KMS-11 (cell line): ENCODE results near the gene NPFFR2.
"Not testable (repeated sequence)": the region's sequence is repeated elsewhere in the genome, so short reads cannot be mapped to it uniquely, and the experiment has no call there.

ENCODE experiments used
- H2AFZ ChIP-seq: fragments of 200-600 bp; sonication (generic); 2 replicates; pipeline ENCODE4 v1.6.1; 2016; ENCODE audit warnings: antibody characterized with exemption, mixed run types, low read depth
- H3K27ac ChIP-seq: fragments of 200-600 bp; sonication (generic); 2 replicates; pipeline ENCODE4 v1.6.1; 2016; ENCODE audit warnings: mild to moderate bottlenecking, mixed run types
- H3K27me3 ChIP-seq: fragments of 200-600 bp; sonication (generic); 2 replicates; pipeline ENCODE4 v1.6.1; 2017; ENCODE audit warnings: mild to moderate bottlenecking, low read depth, mixed run types, moderate library complexity; ENCODE audit not compliant: insufficient read depth
- H3K36me3 ChIP-seq: fragments of 200-600 bp; sonication (generic); 2 replicates; pipeline ENCODE4 v1.6.1; 2017; ENCODE audit warnings: mild to moderate bottlenecking, mixed run types; ENCODE audit not compliant: insufficient read depth
- H3K4me1 ChIP-seq: fragments of 200-600 bp; sonication (generic); 2 replicates; pipeline ENCODE4 v1.6.1; 2016; ENCODE audit warnings: mild to moderate bottlenecking, low read depth, mixed run types; ENCODE audit not compliant: poor library complexity, severe bottlenecking
- H3K4me2 ChIP-seq: fragments of 200-600 bp; sonication (generic); 2 replicates; pipeline ENCODE4 v1.7.0; 2016; ENCODE audit warnings: mild to moderate bottlenecking, mixed run types
- H3K4me3 ChIP-seq: fragments of 200-600 bp; sonication (generic); IDR thresholded peaks from 2 replicates; pipeline ENCODE4 v1.6.1; 2017; ENCODE audit warnings: low read depth, low read length, mixed read lengths; ENCODE audit not compliant: insufficient read depth
- H3K79me2 ChIP-seq: fragments of 200-600 bp; sonication (generic); 2 replicates; pipeline ENCODE4 v1.6.1; 2016; ENCODE audit warnings: low read depth, mixed run types; ENCODE audit not compliant: insufficient read depth
- H3K9ac ChIP-seq: fragments of 200-600 bp; sonication (generic); 2 replicates; pipeline ENCODE4 v1.6.1; 2016; ENCODE audit warnings: mild to moderate bottlenecking, mixed run types
- H4K20me1 ChIP-seq: fragments of 200-600 bp; sonication (generic); 2 replicates; pipeline ENCODE4 v1.6.1; 2016; ENCODE audit warnings: mild to moderate bottlenecking, mixed run types; ENCODE audit not compliant: insufficient read depth
- TF ChIP-seq, protein P1 (sequence below): fragments of 200-600 bp; sonication (generic); conservative IDR thresholded peaks from 2 replicates; pipeline ENCODE4 v1.6.1; 2017; ENCODE audit warnings: low read depth, mild to moderate bottlenecking, antibody characterized with exemption, low read length, moderate library complexity, mixed read lengths

Gene NPFFR2

DNA sequence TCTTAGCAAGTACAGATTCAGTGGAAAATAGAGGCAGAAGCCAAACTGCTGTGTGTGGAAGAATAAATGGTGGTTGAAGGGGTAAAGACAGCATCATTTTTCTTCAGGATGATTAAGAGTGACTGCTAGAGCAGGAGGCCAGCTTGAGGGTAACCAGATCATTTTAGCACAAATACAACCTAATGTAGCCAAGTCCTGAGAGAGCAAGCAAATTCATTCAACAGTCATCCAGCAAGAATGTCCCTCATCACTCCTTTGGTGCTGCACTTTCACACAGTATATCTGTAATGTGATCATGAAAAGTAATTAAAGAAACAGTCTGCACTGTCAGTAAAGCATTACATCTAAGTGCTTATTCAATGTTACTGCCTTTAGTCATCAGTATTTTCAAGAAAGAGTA, 44.8 kb downstream of the NPFFR2 start:
- no peaks in the 10 kb centered on the region for H3K79me2 ChIP-seq
- H2AFZ ChIP-seq: no peak overlapping the region

DNA sequence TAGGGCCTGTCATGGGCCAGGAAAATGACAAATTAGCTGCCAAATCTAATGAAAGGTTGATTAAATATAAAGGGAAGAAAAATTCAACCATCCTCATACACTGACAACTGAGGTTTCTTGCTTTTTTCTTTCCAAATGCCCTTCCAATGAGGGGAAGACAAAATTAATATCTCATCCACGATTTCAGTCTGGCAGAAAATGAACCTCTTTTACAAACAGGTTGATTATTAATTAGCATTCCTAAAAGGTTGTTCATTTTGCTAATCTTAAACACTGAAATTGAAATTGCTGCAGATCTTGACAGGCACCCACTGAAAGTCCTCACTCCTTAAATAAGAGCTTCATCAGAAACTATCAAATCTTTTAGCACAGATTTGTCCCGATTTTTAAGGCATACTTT, 45.5 kb downstream of the NPFFR2 start:
- no peaks in the 10 kb centered on the region for H3K79me2 ChIP-seq
- no peaks in the 10 kb centered on the region for H3K27me3 ChIP-seq
- H3K4me1 ChIP-seq: no peaks in the 10 kb centered on the region
- no peaks in the 10 kb centered on the region for H4K20me1 ChIP-seq
- no peak overlapping the region for H3K4me3 ChIP-seq
- H3K9ac ChIP-seq: no peak overlapping the region
- H3K36me3 ChIP-seq: no peaks in the 10 kb centered on the region
- no peak overlapping the region for H3K27ac ChIP-seq
- TF ChIP-seq, protein P1, sequence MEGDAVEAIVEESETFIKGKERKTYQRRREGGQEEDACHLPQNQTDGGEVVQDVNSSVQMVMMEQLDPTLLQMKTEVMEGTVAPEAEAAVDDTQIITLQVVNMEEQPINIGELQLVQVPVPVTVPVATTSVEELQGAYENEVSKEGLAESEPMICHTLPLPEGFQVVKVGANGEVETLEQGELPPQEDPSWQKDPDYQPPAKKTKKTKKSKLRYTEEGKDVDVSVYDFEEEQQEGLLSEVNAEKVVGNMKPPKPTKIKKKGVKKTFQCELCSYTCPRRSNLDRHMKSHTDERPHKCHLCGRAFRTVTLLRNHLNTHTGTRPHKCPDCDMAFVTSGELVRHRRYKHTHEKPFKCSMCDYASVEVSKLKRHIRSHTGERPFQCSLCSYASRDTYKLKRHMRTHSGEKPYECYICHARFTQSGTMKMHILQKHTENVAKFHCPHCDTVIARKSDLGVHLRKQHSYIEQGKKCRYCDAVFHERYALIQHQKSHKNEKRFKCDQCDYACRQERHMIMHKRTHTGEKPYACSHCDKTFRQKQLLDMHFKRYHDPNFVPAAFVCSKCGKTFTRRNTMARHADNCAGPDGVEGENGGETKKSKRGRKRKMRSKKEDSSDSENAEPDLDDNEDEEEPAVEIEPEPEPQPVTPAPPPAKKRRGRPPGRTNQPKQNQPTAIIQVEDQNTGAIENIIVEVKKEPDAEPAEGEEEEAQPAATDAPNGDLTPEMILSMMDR: no peak
- no peak overlapping the region for H3K4me2 ChIP-seq
- no peak overlapping the region for H2AFZ ChIP-seq

More for the DNA sequence above, 44.8 kb downstream of the NPFFR2 start:
- TF ChIP-seq, protein P1: no peak
- Histone ChIP-seq H3K9ac (no peak overlapping the region), H3K36me3 (no peaks in the 10 kb centered on the region), H3K4me1 (no peaks in the 10 kb centered on the region), H3K4me3 (no peak overlapping the region), H3K4me2 (no peak overlapping the region), H3K27me3 (no peaks in the 10 kb centered on the region), H3K27ac (no peak overlapping the region), H4K20me1 (no peaks in the 10 kb centered on the region)

DNA sequence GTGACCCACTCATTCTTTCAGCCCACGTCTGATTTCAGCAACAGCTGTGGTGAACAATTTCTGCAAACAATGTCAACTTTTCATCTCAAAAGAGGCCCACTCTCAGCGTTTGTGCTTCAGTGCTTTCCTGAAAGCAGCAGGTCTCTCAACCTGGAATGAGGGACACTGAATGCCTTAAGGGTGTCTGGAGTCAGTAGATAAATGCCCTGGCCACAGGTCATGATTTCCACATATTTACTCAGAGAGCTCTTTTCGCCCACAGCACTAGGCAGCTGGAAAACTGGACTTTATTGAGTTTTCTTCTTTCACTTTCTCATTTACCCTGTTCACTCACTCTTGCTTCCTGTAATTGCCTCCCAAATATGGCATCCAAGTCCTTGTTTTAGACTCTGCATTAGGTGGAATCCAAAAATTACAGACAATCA, 52.8 kb downstream of the NPFFR2 start:
- Histone ChIP-seq H4K20me1 (no peaks in the 10 kb centered on the region), H2AFZ (no peak overlapping the region)

DNA sequence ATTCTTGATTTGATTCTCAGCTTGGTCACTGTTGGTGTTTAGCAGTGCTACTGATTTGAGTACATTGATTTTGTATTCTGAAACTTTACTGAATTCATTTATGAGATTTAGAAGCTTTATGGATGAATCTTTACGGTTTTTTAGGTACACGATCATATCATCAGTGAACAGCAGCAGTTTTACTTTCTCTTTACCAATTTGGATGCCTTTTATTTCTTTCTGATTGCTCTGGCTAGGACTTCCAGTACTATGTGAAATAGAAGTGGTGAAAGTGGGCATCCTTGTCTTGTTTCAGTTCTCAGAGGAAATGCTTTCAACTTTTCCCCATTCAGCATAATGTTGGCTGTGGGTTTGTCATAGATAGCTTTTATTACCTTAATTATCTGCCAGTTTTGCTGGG, 58.8 kb downstream of the NPFFR2 start:
- H3K27ac ChIP-seq, H3K4me3 ChIP-seq, H2AFZ ChIP-seq, H3K4me2 ChIP-seq, H4K20me1 ChIP-seq, H3K36me3 ChIP-seq, H3K4me1 ChIP-seq, H3K79me2 ChIP-seq, H3K9ac ChIP-seq, H3K27me3 ChIP-seq: not testable (repeated sequence)

More for the DNA sequence above, 52.8 kb downstream of the NPFFR2 start:
- Histone ChIP-seq H3K4me2 (peak overlapping the region; percentile 7; the same call in 1 of the 2 replicates), H3K79me2 (no peaks in the 10 kb centered on the region), H3K27me3 (no peaks in the 10 kb centered on the region), H3K4me1 (peaks cover 5% of the 10 kb centered on the region), H3K27ac (no peak overlapping the region), H3K4me3 (no peak overlapping the region), H3K9ac (no peak overlapping the region), H3K36me3 (no peaks in the 10 kb centered on the region)
- TF ChIP-seq, protein P1: no peak

DNA sequence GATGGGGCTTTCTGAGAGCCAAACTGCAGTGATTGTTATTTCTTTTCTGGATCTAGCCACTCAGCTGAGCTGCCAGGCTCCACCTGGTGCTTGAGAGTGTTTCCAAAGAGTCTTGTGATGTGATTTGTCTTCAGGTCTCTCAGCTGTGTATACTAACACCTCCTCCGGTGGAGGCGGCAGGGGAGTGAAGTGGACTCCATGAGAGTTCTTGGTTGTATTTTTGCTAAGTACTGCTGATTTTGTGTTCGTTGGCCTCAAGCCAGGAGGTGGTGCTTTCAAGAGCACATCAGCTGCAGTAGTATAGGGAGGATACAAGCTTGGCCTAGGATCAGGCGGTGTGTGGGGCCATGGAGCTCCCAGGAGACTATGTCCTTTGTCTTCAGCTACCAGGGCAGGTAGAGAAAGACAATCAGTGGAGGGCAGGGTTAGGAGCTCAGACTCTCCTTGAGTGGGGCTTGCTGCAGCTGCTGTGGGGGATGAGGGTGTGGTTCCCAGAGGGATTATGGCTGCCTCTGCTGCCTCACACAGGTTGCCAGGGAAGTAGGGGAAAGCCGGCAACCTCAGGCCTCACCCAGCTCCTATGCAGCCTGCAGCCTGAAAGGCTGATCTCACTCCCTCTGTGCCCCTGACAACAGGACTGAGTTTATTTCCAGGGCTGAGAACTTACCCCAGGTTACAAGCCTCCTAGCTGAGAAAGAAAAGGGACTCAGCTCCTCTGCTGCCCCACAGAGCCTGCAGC, 62.4 kb downstream of the NPFFR2 start:
- H3K4me3 ChIP-seq: no peak overlapping the region
- no peaks in the 10 kb centered on the region for H3K79me2 ChIP-seq
- H3K4me2 ChIP-seq: no peak overlapping the region
- H4K20me1 ChIP-seq: no peaks in the 10 kb centered on the region
- TF ChIP-seq, protein P1: no peak
- no peak overlapping the region for H3K27ac ChIP-seq
- H3K9ac ChIP-seq: no peak overlapping the region
- H3K27me3 ChIP-seq: no peaks in the 10 kb centered on the region
- no peaks in the 10 kb centered on the region for H3K36me3 ChIP-seq
- no peaks in the 10 kb centered on the region for H3K4me1 ChIP-seq
- H2AFZ ChIP-seq: no peak overlapping the region
